GM13976 (cell line): Measurements from ENCODE around the gene ARMS2.

Experiments
- DNase-seq: peaks from one replicate; pipeline ENCODE4 v3.0.0; 2012; ENCODE audit warnings: low spot score
- in situ Hi-C: fragments of 300-500 bp; cut with MboI; formaldehyde crosslinking; loops from one replicate; pipeline ENCODE4 v1.12.0; 2022; ENCODE audit warnings: low sequenced_read_pairs, mixed read lengths, inconsistent platforms; ENCODE audit not compliant: unreplicated experiment
- TF ChIP-seq, protein P1 (sequence below): IDR thresholded peaks from 2 replicates; pipeline ENCODE4 v1.5.1; 2012; ENCODE audit warnings: borderline replicate concordance, mild to moderate bottlenecking; ENCODE audit not compliant: insufficient read depth; ENCODE audit errors: extremely low read depth, missing control alignments, control extremely low read depth

The ARMS2 gene

DNA sequence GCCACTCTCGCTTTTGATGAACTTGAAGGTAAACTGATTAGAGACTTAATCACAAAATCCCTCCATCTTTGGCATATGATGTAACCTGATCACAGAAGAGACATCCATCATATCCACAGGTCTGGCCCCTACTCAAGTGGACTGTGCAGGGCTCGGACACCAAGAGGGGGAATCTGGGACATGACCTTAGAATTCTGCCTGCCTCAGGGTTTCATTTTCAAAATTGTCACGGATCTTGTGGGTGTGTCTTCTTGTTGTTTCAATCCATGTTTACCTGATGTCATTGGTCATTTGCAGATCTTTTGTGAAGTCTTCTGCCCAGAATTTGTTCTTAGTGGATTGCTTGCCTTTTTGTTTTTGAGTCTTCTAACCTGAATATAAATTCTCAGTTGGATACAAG is 5.9 kb upstream of the ARMS2 start:
- no peak for DNase-seq
- in situ Hi-C loops, result no loop called here
- TF ChIP-seq, protein P1, sequence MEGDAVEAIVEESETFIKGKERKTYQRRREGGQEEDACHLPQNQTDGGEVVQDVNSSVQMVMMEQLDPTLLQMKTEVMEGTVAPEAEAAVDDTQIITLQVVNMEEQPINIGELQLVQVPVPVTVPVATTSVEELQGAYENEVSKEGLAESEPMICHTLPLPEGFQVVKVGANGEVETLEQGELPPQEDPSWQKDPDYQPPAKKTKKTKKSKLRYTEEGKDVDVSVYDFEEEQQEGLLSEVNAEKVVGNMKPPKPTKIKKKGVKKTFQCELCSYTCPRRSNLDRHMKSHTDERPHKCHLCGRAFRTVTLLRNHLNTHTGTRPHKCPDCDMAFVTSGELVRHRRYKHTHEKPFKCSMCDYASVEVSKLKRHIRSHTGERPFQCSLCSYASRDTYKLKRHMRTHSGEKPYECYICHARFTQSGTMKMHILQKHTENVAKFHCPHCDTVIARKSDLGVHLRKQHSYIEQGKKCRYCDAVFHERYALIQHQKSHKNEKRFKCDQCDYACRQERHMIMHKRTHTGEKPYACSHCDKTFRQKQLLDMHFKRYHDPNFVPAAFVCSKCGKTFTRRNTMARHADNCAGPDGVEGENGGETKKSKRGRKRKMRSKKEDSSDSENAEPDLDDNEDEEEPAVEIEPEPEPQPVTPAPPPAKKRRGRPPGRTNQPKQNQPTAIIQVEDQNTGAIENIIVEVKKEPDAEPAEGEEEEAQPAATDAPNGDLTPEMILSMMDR, result no peak

DNA sequence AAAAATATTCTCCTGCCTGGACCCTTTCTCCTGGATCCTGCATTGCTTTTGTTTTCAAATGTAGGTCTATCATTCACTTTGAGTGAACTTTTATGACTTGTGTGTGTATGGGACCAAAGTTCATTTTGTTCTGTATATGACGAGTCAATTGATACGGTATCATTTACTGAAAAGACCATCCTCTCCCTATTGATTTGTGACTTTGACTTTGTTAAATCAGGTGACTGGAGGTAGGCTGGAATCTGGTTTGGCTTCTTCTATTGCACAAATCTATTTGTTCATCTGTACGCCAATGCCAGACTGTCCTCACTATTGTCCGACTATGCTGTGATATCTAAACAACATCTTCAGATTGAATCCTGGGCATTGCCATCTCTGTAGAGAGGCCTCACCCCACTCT is 5.3 kb upstream of the ARMS2 start:
- in situ Hi-C loops, result no loop called here
- no peak for DNase-seq
- TF ChIP-seq, protein P1, result no peak

DNA sequence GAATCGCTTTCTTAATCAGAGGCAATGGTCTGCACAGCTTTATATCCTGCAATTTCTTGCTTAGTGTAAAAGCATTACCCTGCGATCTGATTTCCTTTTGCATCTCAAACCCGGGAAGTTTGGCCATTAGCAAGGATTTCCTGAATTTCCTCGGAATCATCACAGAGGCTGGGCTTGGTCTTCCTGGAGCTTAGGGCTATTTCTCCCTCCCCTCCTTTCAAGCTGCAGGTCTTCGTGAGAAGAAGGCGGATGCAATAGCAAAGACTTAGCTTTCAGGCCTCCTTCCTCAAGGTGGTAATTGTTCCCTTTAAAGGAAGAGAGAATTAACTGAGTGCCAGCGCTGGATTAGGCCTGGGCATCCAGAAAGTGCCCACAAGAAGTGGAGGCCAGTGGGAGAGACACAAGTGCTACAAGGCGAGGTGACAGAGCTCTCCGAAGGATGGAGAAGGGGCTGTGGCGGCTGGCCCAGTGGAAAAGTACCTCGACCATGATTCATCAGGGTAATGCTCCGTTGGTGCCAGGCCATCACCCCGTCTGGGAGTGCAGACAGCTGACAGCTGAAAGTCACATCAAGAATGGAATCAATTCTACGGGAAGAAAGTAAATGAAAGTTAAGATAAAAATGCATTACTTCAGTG is 4.0 kb upstream of the ARMS2 start:
- in situ Hi-C loops, result no loop called here
- DNase-seq, result no peak
- TF ChIP-seq, protein P1, result no peak

DNA sequence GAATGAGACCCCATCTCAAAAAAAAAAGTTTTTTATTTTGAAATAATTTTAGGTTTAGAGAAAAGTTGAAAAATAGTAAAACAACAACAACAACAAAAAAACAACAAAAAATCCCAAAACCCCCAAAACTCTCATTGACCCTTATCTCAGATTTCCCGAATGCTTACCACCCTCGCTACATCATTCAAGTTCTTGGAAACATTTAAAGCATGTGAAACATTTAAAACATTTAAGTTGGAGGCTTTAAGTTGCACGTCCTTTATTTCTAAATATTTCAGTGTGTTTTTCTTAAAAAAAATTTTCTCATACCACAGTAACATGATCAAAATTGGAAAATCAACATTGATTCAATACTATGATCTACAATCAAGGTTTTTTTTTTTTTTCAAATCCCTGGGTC is 382 bp upstream of the ARMS2 start:
- TF ChIP-seq, protein P1, result no peak
- in situ Hi-C loops, result no loop called here
- DNase-seq, result no peak

DNA sequence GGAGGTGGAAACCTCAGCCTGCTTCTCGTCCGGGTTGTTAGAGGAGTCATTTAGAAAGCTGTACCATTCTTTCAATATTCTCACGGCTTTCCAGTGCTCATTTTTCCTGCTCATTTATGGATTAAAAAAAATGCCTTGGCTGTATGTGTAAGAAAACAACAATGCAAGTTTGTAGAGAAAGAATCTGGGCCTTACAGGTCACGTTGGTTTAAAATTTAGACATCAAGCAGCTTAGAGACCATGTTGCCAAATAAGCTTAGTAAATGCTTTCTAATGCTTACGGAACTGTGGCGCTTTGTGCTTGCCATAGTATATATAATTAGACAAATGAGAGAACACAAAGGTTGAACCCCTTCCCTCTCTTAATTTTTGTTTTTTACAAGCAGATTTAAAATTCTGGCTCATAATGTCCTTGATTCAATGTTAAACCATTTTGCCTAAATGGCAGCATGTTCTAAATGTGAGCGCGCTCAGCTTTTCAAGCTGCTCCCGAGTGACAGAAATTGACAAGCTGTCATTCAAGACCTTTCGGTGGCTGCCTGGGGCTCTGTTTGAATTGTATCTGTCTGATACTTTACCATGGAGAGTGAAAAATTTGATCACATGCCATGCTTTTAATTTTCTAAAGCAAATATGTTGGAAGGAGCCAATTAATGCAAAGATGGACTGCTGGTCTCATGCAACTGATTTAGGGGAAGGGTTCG is 1.1 kb downstream of the ARMS2 start:
- in situ Hi-C loops, result no loop called here
- TF ChIP-seq, protein P1, result no peak
- DNase-seq, result no peak

DNA sequence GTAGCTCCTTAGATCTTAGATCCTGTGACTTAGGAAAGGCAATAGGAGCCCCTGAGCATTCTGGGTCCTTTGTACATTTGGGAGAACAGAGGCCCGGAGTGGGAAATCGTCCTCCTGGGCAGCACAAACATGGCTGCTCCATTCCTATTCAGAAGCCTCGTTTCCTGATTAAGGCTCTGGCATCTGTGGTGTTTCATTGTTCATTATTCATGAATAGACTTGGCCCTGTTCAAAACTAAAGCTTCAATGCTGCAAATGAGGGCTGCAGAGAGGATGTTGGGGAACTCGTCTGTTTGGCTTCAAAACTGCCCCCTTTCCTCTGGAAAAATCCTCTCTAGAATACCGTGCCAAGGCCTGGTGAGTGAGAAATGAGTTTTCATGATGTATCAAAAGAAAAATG is 3.5 kb downstream of the ARMS2 start:
- TF ChIP-seq, protein P1, result no peak
- in situ Hi-C loops, result no loop called here
- DNase-seq, result no peak

DNA sequence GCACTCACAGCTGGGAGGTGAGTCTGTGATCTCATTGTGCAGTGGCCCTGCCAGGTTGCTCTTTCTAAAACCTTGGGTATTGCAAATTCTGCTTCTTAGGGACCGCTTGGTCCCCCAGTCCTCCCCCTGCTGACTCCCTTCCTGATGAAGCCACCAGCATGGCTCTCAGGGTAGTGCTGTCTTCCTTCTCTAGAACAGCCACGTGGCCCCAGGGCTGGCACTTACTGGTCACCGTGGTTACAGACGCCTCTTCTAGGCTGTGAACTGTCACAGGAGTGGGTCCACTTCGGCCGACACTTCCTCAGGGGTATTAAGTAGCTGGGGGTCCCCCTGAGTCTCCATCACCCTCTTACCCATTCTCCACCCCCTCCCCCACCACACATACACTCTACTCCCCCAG is 4.2 kb downstream of the ARMS2 start:
- DNase-seq, result no peak
- TF ChIP-seq, protein P1, result no peak
- in situ Hi-C loops, result no loop called here
